GM18526 (cell line): ENCODE data around the gene BTBD2.
A peak's percentile ranks its signal among the peaks of the same experiment; 100 is the strongest.

Experiments
- POLR2A ChIP-seq: IDR thresholded peaks from 3 replicates; pipeline ENCODE4 v1.6.1; 2011; ENCODE audit not compliant: insufficient read length; ENCODE audit errors: extremely low read depth

BTBD2 gene

GRCh38 chr19:2055931-2056836 is 40.7 kb upstream of the BTBD2 start:
- TF ChIP-seq POLR2A, result no peak

- TF ChIP-seq POLR2A, result no peak
Measured at GRCh38 chr19:2054763-2055162, 39.2 kb upstream of the BTBD2 start.

GRCh38 chr19:2053601-2054389 is 38.3 kb upstream of the BTBD2 start:
- TF ChIP-seq POLR2A, result no peak

- peak; percentile 8 for TF ChIP-seq POLR2A
Measured at GRCh38 chr19:2051773-2052704, 36.5 kb upstream of the BTBD2 start.

GRCh38 chr19:2050991-2051772 is 35.7 kb upstream of the BTBD2 start, which contains the start of gene MKNK2:
TSS of gene MKNK2 (minus strand) at chr19:2051244. CDS start at chr19:2050851, 393 bp downstream.
- peak; percentile 99 for TF ChIP-seq POLR2A

- TF ChIP-seq POLR2A, result peak; percentile 29
Measured at GRCh38 chr19:2050349-2050990, 35.0 kb upstream of the BTBD2 start.

- TF ChIP-seq POLR2A, result peak; percentile 53
Measured at GRCh38 chr19:2049741-2050348, 34.3 kb upstream of the BTBD2 start.

GRCh38 chr19:2048959-2049740 is 33.6 kb upstream of the BTBD2 start:
- TF ChIP-seq POLR2A, result no peak

GRCh38 chr19:2048104-2048958 is 32.8 kb upstream of the BTBD2 start:
- TF ChIP-seq POLR2A, result no peak

- peak; percentile 40 for TF ChIP-seq POLR2A
Measured at GRCh38 chr19:2047449-2048103, 32.1 kb upstream of the BTBD2 start.

- TF ChIP-seq POLR2A, result no peak
Measured at GRCh38 chr19:2047076-2047448, 31.5 kb upstream of the BTBD2 start.
